A375 (cell line): ENCODE data around the gene DSC1. TPM values are rescaled to one million over a fixed set of nuclear protein-coding genes. Genes with fewer than 3 reads are reported as not detected.

Experiments
- total RNA-seq: library from RNA; depleted of rRNA; stranded (reverse); fragments of >200 nt; shearing (Covaris generic); gene quantifications from 2 replicates; pipeline ENCODE4 v1.2.3, GENCODE V29; 2014; rRNA removed

DSC1 gene, protein sequence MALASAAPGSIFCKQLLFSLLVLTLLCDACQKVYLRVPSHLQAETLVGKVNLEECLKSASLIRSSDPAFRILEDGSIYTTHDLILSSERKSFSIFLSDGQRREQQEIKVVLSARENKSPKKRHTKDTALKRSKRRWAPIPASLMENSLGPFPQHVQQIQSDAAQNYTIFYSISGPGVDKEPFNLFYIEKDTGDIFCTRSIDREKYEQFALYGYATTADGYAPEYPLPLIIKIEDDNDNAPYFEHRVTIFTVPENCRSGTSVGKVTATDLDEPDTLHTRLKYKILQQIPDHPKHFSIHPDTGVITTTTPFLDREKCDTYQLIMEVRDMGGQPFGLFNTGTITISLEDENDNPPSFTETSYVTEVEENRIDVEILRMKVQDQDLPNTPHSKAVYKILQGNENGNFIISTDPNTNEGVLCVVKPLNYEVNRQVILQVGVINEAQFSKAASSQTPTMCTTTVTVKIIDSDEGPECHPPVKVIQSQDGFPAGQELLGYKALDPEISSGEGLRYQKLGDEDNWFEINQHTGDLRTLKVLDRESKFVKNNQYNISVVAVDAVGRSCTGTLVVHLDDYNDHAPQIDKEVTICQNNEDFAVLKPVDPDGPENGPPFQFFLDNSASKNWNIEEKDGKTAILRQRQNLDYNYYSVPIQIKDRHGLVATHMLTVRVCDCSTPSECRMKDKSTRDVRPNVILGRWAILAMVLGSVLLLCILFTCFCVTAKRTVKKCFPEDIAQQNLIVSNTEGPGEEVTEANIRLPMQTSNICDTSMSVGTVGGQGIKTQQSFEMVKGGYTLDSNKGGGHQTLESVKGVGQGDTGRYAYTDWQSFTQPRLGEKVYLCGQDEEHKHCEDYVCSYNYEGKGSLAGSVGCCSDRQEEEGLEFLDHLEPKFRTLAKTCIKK
- total RNA-seq, result not detected in 2 replicates

GRCh38 chr18:31162825-31163435, at the start of gene DSC1:
Gene DSC1 (minus strand): TSS chr18:31162856. CDS start chr18:31162594, 262 bp downstream.

GRCh38 chr18:31102025-31102684, 60.5 kb downstream of the DSC1 start, which contains the start of gene DSC2:
Gene DSC2 (minus strand): TSS chr18:31102421. CDS start chr18:31101971, 450 bp downstream.

Other genes starting within 250 kb of the DSC1 start
- 2.6 and 3.1 TPM in 2 replicates for gene DSC3, start 120.1 kb downstream of the DSC1 start, total RNA-seq
- 0.56 and 0.64 TPM in 2 replicates for gene DSC2, start 60.4 kb downstream of the DSC1 start, total RNA-seq
- gene DSG1, start 155.3 kb upstream of the DSC1 start, total RNA-seq, result not detected in 2 replicates
- gene DSG4, start 213.9 kb upstream of the DSC1 start, total RNA-seq, result not detected in 2 replicates